ENCODE measurements around the gene CCDC194. TPM values are rescaled to one million over a fixed set of nuclear protein-coding genes. Genes with fewer than 3 reads are reported as not detected.
"Not testable (repeated sequence)": the region's sequence is repeated elsewhere in the genome, so short reads cannot be mapped to it uniquely, and the experiment has no call there.

CCDC194 gene
- total and polyA plus RNA-seq, 9 donors = not detected

DNA sequence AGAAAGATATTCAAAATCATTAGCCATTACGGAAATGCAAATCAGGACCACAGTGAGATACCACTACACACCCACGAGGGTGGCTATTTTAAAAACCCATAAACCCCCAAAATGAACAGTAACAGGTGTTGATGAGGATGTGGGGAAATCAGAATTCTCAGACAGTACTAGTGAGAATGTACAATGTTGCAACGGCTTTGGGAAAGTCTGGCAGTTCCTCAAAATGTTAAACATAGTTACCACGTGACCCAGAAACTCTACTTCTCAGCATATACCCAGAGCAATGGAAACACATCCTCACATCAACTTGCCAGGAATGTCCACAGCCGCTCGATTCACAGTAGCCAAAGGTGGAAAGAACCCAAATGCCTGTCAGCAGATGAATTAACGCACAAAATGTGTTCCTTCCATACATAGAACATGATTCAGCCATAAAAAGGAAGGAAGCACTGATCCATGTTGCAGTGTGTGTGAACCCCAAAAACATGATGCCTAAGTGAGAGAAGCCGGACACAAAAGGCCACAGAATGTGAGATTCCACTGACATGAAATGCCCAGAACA, 23.9 kb downstream of the CCDC194 start:
- Histone ChIP-seq H3K4me1 (ENCODE audit: control insufficient read depth, insufficient read depth, low read length) (peaks cover 4% of the 10 kb centered on the region), H3K36me3 (ENCODE audit: control insufficient read depth, insufficient read depth, low read length) (no peaks in the 10 kb centered on the region), H3K4me3 (ENCODE audit: low read length) (no peak overlapping the region), H3K9me3 (replicated peaks; ENCODE audit: control insufficient read depth, low read depth, low read length) (no peaks in the 10 kb centered on the region), H3K27ac (ENCODE audit: low read length) (no peak overlapping the region), H3K27me3 (ENCODE audit: control insufficient read depth, insufficient read depth, low read length) (no peaks in the 10 kb centered on the region)
- peak; percentile 84 for DNase-seq
- 50% methylated on average over 1 of the region's 8 CpGs for WGBS (ENCODE audit: insufficient coverage)

GRCh38 chr19:17365361-17365760, 28.6 kb downstream of the CCDC194 start:
- 83% methylated on average over 18 of the region's 22 CpGs for WGBS (ENCODE audit: insufficient coverage)
- Histone ChIP-seq H3K27me3 (ENCODE audit: control insufficient read depth, insufficient read depth, low read length) (no peaks in the 10 kb centered on the region), H3K4me3 (ENCODE audit: low read length) (no peak overlapping the region), H3K36me3 (ENCODE audit: control insufficient read depth, insufficient read depth, low read length) (no peaks in the 10 kb centered on the region), H3K9me3 (replicated peaks; ENCODE audit: control insufficient read depth, low read depth, low read length) (no peaks in the 10 kb centered on the region), H3K4me1 (ENCODE audit: control insufficient read depth, insufficient read depth, low read length) (peaks cover 4% of the 10 kb centered on the region), H3K27ac (ENCODE audit: low read length) (no peak overlapping the region)
- DNase-seq = no peak

DNA sequence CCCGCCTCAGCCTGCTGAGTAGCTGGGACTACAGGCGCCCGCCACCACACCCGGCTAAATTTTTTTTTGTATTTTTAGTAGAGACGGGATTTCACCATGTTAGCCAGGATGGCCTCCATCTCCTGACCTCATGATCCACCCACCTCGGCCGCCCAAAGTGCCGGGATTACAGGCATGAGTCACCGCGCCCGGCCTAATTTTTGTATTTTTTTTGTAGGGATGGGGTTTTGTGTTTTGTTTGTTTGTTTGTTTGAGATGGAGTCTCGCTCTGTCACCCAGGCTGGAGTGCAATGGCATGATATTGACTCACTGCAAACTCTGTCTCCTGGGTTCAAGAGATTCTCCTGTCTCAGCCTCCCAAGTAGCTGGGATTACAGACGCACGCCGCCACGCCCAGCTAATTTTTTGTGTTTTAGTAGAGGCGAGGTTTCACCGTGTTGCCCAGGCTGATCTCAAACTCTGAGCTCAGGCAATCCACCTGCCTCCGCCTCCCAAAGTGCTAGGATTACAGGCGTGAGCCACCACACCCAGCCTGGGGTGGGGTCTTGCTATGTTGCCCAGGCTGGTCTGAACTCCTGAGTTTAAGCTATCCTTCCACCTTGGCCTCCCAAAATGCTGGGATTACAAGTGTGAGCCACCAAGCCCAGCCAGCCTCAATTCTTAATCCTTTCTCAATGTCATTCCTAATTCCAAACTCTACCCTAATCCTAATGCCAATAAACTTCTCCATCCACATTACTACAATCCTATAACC, 30.0 kb downstream of the CCDC194 start:
- H3K4me1 ChIP-seq (ENCODE audit: control insufficient read depth, insufficient read depth, low read length); H3K27me3 ChIP-seq (ENCODE audit: control insufficient read depth, insufficient read depth, low read length); H3K27ac ChIP-seq (ENCODE audit: low read length); H3K4me3 ChIP-seq (ENCODE audit: low read length); H3K36me3 ChIP-seq (ENCODE audit: control insufficient read depth, insufficient read depth, low read length); DNase-seq; H3K9me3 ChIP-seq (replicated peaks; ENCODE audit: control insufficient read depth, low read depth, low read length): not testable (repeated sequence)
- WGBS (ENCODE audit: insufficient coverage) = 93% methylated on average over 9 of the region's 20 CpGs

DNA sequence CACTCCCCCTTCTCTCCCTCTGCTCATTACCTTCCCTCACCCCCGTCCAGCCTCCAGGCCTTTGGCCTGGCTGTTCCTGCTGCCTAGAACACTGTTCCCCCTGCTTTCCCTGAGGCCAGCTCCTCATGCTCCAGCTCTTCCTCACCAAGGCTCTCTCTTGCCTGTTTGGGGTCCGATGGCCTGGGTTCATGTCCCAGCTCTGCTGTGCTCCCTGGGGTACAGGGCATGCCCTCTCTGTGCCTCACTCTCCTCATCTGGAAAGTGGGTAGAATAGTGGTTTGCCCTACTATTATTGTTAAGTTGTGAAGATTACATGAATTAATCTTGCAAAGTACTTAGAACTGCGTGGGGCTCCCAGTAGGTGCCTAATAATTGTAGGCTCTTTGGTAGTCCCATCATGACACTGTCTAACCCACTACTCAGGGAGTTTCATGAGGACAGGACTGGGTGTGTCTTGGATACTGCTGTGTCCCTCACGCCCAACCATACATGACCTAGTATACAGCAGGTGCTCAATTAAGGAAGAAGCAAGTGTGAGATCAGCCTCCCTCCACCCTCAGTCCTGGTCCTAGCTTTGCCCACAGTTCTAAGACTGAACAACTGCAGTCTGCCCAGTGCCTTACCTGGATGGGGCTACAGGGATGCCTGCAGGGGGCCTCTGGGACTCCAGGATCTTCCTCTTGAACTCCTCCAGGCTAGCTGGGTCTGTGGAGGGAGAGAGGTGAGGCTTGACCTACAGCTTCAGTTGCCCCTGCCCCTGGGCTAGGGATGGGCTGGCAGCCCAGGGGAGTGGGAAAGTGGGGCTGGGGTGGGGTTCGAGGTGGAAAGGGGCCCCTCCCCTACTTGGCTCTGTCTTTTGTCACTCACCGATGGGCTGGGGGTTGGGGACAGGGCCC, 33.8 kb downstream of the CCDC194 start:
- no peaks in the 10 kb centered on the region for H3K4me1 ChIP-seq (ENCODE audit: control insufficient read depth, insufficient read depth, low read length)
- no peaks in the 10 kb centered on the region for H3K9me3 ChIP-seq (replicated peaks; ENCODE audit: control insufficient read depth, low read depth, low read length)
- H3K36me3 ChIP-seq (ENCODE audit: control insufficient read depth, insufficient read depth, low read length) = no peaks in the 10 kb centered on the region
- H3K27me3 ChIP-seq (ENCODE audit: control insufficient read depth, insufficient read depth, low read length) = no peaks in the 10 kb centered on the region
- H3K4me3 ChIP-seq (ENCODE audit: low read length) = no peak overlapping the region
- no peak overlapping the region for H3K27ac ChIP-seq (ENCODE audit: low read length)
- whole genome bisulfite sequencing (ENCODE audit: insufficient coverage) = 64% methylated on average over 1 of the region's 6 CpGs
- DNase-seq = no peak

GRCh38 chr19:17358395-17358794, 35.6 kb downstream of the CCDC194 start:
- H3K27me3 ChIP-seq (ENCODE audit: control insufficient read depth, insufficient read depth, low read length) = no peaks in the 10 kb centered on the region
- H3K27ac ChIP-seq (ENCODE audit: low read length) = no peak overlapping the region
- no peaks in the 10 kb centered on the region for H3K36me3 ChIP-seq (ENCODE audit: control insufficient read depth, insufficient read depth, low read length)
- H3K9me3 ChIP-seq (replicated peaks; ENCODE audit: control insufficient read depth, low read depth, low read length) = no peaks in the 10 kb centered on the region
- 66% methylated on average over 7 of the region's 7 CpGs for WGBS (ENCODE audit: insufficient coverage)
- no peak overlapping the region for H3K4me3 ChIP-seq (ENCODE audit: low read length)
- DNase-seq = no peak
- peaks cover under 1% of the 10 kb centered on the region for H3K4me1 ChIP-seq (ENCODE audit: control insufficient read depth, insufficient read depth, low read length)

GRCh38 chr19:17357724-17358123, 36.3 kb downstream of the CCDC194 start:
- Histone ChIP-seq H3K9me3 (replicated peaks; ENCODE audit: control insufficient read depth, low read depth, low read length) (no peaks in the 10 kb centered on the region), H3K27me3 (ENCODE audit: control insufficient read depth, insufficient read depth, low read length) (no peaks in the 10 kb centered on the region), H3K4me3 (ENCODE audit: low read length) (no peak overlapping the region), H3K4me1 (ENCODE audit: control insufficient read depth, insufficient read depth, low read length) (peaks cover 7% of the 10 kb centered on the region), H3K36me3 (ENCODE audit: control insufficient read depth, insufficient read depth, low read length) (no peaks in the 10 kb centered on the region), H3K27ac (ENCODE audit: low read length) (no peak overlapping the region)
- WGBS (ENCODE audit: insufficient coverage) = 68% methylated on average over 7 of the region's 11 CpGs
- peak; percentile 34 for DNase-seq

DNA sequence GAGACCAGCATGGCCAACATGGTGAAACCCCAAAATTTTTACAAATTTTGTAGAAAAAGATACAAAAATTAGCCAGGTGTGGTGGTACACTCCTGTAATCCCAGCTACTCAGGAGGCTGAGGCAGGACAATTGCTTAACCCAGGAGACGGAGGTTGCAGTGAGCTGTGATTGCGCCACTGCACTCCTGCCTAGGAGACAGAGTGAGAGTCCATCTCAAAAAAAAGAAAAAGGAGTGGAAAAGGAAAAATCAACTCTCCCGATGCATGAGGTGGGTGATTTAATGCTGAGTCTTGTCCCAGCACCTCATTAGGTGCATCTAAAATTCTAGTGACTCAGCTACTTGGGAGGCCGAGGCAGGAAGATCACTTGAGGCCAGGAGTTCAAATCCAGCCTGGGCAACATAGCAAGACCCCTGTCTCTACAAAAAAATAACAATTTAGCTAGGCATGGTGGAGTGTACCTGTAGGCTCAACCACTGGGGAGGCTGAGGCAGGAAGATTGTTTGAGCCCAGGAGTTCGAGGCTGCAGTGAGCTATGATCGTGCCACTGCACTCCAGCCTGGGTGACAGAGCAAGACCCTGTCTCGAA, 36.8 kb downstream of the CCDC194 start:
- DNase-seq = no peak
- Histone ChIP-seq H3K4me1 (ENCODE audit: control insufficient read depth, insufficient read depth, low read length) (peaks cover 9% of the 10 kb centered on the region), H3K27ac (ENCODE audit: low read length) (no peak overlapping the region), H3K36me3 (ENCODE audit: control insufficient read depth, insufficient read depth, low read length) (no peaks in the 10 kb centered on the region), H3K9me3 (replicated peaks; ENCODE audit: control insufficient read depth, low read depth, low read length) (no peaks in the 10 kb centered on the region), H3K4me3 (ENCODE audit: low read length) (no peak overlapping the region), H3K27me3 (ENCODE audit: control insufficient read depth, insufficient read depth, low read length) (no peaks in the 10 kb centered on the region)
- 76% methylated on average over 5 of the region's 7 CpGs for WGBS (ENCODE audit: insufficient coverage)

DNA sequence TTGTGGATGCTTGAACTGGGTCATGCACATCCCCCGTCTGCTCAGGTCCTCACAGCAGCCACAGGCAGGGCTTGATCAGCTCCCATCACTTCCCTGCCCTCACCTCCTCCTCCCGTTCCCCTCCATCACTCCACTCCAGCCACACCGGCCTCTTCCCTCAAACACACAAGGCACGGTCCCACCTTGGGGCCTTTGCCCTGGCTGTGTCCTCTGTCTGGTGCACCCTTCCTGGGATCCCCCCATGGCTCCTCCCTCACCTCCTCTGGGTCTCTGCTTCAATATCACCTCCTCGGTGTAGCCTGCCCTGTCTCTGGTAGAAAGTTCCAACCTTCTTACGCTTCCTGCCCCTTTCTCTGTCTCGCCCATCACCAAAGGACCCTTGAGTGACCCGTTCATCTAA, 40.6 kb downstream of the CCDC194 start:
- DNase-seq = no peak
- 68% methylated on average over 8 of the region's 8 CpGs for WGBS (ENCODE audit: insufficient coverage)
- H3K4me1 ChIP-seq (ENCODE audit: control insufficient read depth, insufficient read depth, low read length) = peaks cover 19% of the 10 kb centered on the region
- no peaks in the 10 kb centered on the region for H3K9me3 ChIP-seq (replicated peaks; ENCODE audit: control insufficient read depth, low read depth, low read length)
- no peak overlapping the region for H3K4me3 ChIP-seq (ENCODE audit: low read length)
- peaks cover 3% of the 10 kb centered on the region for H3K27me3 ChIP-seq (ENCODE audit: control insufficient read depth, insufficient read depth, low read length)
- H3K27ac ChIP-seq (ENCODE audit: low read length) = no peak overlapping the region
- H3K36me3 ChIP-seq (ENCODE audit: control insufficient read depth, insufficient read depth, low read length) = no peaks in the 10 kb centered on the region

- Histone ChIP-seq H3K4me3 (ENCODE audit: low read length) (no peak overlapping the region), H3K4me1 (ENCODE audit: control insufficient read depth, insufficient read depth, low read length) (peaks cover 24% of the 10 kb centered on the region), H3K27ac (ENCODE audit: low read length) (no peak overlapping the region), H3K27me3 (ENCODE audit: control insufficient read depth, insufficient read depth, low read length) (peaks cover 3% of the 10 kb centered on the region), H3K36me3 (ENCODE audit: control insufficient read depth, insufficient read depth, low read length) (no peaks in the 10 kb centered on the region), H3K9me3 (replicated peaks; ENCODE audit: control insufficient read depth, low read depth, low read length) (no peaks in the 10 kb centered on the region)
- 16% methylated on average over 8 of the region's 14 CpGs for whole genome bisulfite sequencing (ENCODE audit: insufficient coverage)
- DNase-seq = no peak
These were observed 41.3 kb downstream of the CCDC194 start for GRCh38 chr19:17352608-17353280.

Data from muscle of leg (tissue), 11 donors.